ENCODE measurements around the gene PIAS3.
A peak's percentile ranks its signal among the peaks of the same experiment; 100 is the strongest.

GRCh38 chr1:145845514-145846161 lies 13.2 kb downstream of the PIAS3 start, which contains the start of gene NUDT17:
- peak; percentile 79 to 91 (median 86) for TF ChIP-seq CTCF (IDR thresholded peaks at IDR 0.05)
- no peak for TF ChIP-seq EP300 (IDR thresholded peaks at IDR 0.05)
- TF ChIP-seq POLR2AphosphoS5 (IDR thresholded peaks at IDR 0.05), result peak; percentile 9 to 70 (median 40)
- peak in 1 of 2 donors; percentile 16 for TF ChIP-seq POLR2A (IDR thresholded peaks at IDR 0.05)

All from sigmoid colon (tissue), 4 donors.